H9 (cell line): ENCODE data around the gene FBN2. TPM values are rescaled to one million over a fixed set of nuclear protein-coding genes. Genes with fewer than 3 reads are reported as not detected.

Source experiments
- DNase-seq: peaks from one replicate; pipeline ENCODE4 v3.0.0-alpha.2; 2017
- H2AFZ ChIP-seq: one replicate; pipeline ENCODE4 v1.6.1; 2013; ENCODE audit warnings: mild to moderate bottlenecking, low read length, control low read depth, moderate library complexity
- H2AK5ac ChIP-seq: 2 replicates; pipeline ENCODE4 v1.6.1; 2013; ENCODE audit warnings: low read length, control low read depth, mixed read lengths; ENCODE audit not compliant: insufficient read length
- H2BK120ac ChIP-seq: one replicate; pipeline ENCODE4 v1.6.1; 2013; ENCODE audit warnings: low read depth, mild to moderate bottlenecking, low read length, control low read depth, inconsistent platforms; ENCODE audit not compliant: poor library complexity, severe bottlenecking
- H2BK12ac ChIP-seq: 2 replicates; pipeline ENCODE4 v1.6.1; 2013; ENCODE audit warnings: low read length, control low read depth, mixed read lengths, low read depth; ENCODE audit not compliant: insufficient read length
- H2BK15ac ChIP-seq: 2 replicates; pipeline ENCODE4 v1.6.1; 2013; ENCODE audit warnings: low read depth, low read length, control low read depth
- H2BK20ac ChIP-seq: one replicate; pipeline ENCODE4 v1.6.1; 2013; ENCODE audit warnings: low read depth, mild to moderate bottlenecking, low read length, control low read depth, inconsistent platforms; ENCODE audit not compliant: poor library complexity, severe bottlenecking
- H2BK5ac ChIP-seq: 2 replicates; pipeline ENCODE4 v1.6.1; 2013; ENCODE audit warnings: low read length, control low read depth, mixed read lengths; ENCODE audit not compliant: insufficient read length
- H3K14ac ChIP-seq: 2 replicates; pipeline ENCODE4 v1.6.1; 2013; ENCODE audit warnings: low read length, control low read depth; ENCODE audit not compliant: insufficient read depth
- H3K18ac ChIP-seq: 2 replicates; pipeline ENCODE4 v1.6.1; 2013; ENCODE audit warnings: low read depth, mild to moderate bottlenecking, mixed read lengths, low read length, control low read depth; ENCODE audit not compliant: insufficient read length
- H3K23ac ChIP-seq: 2 replicates; pipeline ENCODE4 v1.6.1; 2013; ENCODE audit warnings: low read length, control low read depth, mixed read lengths, low read depth; ENCODE audit not compliant: insufficient read length
- H3K23me2 ChIP-seq: 2 replicates; pipeline ENCODE4 v1.6.1; 2013; ENCODE audit warnings: low read depth, mild to moderate bottlenecking, mixed read lengths, low read length, control low read depth; ENCODE audit not compliant: insufficient read length, poor library complexity, severe bottlenecking
- H3K27ac ChIP-seq: 2 replicates; pipeline ENCODE4 v1.5.1; 2013; ENCODE audit warnings: low read length, control low read depth, mixed read lengths, low read depth; ENCODE audit not compliant: insufficient read length
- H3K27me3 ChIP-seq: 2 replicates; pipeline ENCODE4 v1.6.1; 2013; ENCODE audit warnings: low read length, control low read depth, inconsistent platforms; ENCODE audit not compliant: insufficient read depth
- H3K4ac ChIP-seq: 2 replicates; pipeline ENCODE4 v1.6.1; 2013; ENCODE audit warnings: low read depth, mild to moderate bottlenecking, control low read depth, inconsistent platforms, low read length, moderate library complexity
- H3K4me1 ChIP-seq: 2 replicates; pipeline ENCODE4 v1.6.1; 2013; ENCODE audit warnings: low read length, control low read depth, inconsistent platforms; ENCODE audit not compliant: insufficient read depth
- H3K4me2 ChIP-seq: 2 replicates; pipeline ENCODE4 v1.6.1; 2013; ENCODE audit warnings: low read length, control low read depth, mixed read lengths; ENCODE audit not compliant: insufficient read length, insufficient read depth
- H3K56ac ChIP-seq: 2 replicates; pipeline ENCODE4 v1.6.1; 2013; ENCODE audit warnings: low read depth, mild to moderate bottlenecking, mixed read lengths, low read length, control low read depth; ENCODE audit not compliant: insufficient read length
- H3K79me1 ChIP-seq: 2 replicates; pipeline ENCODE4 v1.6.1; 2013; ENCODE audit warnings: low read depth, mild to moderate bottlenecking, moderate library complexity, low read length, control low read depth, inconsistent platforms; ENCODE audit not compliant: insufficient read depth, poor library complexity, severe bottlenecking
- H3K79me2 ChIP-seq: 2 replicates; pipeline ENCODE4 v1.6.1; 2013; ENCODE audit warnings: low read length, control low read depth, inconsistent platforms; ENCODE audit not compliant: insufficient read depth
- H3K9ac ChIP-seq: 2 replicates; pipeline ENCODE4 v1.6.1; 2013; ENCODE audit warnings: low read length, control low read depth, mixed read lengths; ENCODE audit not compliant: insufficient read length; ENCODE audit errors: extremely low read depth
- H3K9me3 ChIP-seq: one replicate; pipeline ENCODE4 v1.6.1; 2013; ENCODE audit warnings: low read depth, low read length, inconsistent platforms; ENCODE audit not compliant: control insufficient read depth
- H3T11ph ChIP-seq: one replicate; pipeline ENCODE4 v1.6.1; 2013; ENCODE audit warnings: mild to moderate bottlenecking, low read length, control low read depth, inconsistent platforms
- H4K20me1 ChIP-seq: one replicate; pipeline ENCODE4 v1.6.1; 2013; ENCODE audit not compliant: control insufficient read depth, insufficient read length, insufficient read depth
- H4K5ac ChIP-seq: 2 replicates; pipeline ENCODE4 v1.6.1; 2013; ENCODE audit warnings: low read depth, mild to moderate bottlenecking, mixed read lengths, low read length, control low read depth; ENCODE audit not compliant: insufficient read length
- H4K8ac ChIP-seq: replicated peaks from 2 replicates; pipeline ENCODE4 v1.6.1; 2013; ENCODE audit warnings: low read length, control low read depth, mixed read lengths, low read depth; ENCODE audit not compliant: insufficient read length
- H4K91ac ChIP-seq: 2 replicates; pipeline ENCODE4 v1.6.1; 2013; ENCODE audit warnings: low read depth, mild to moderate bottlenecking, moderate library complexity, mixed read lengths, low read length, control low read depth; ENCODE audit not compliant: insufficient read length
- H3K27ac Mint-ChIP-seq, 3 experiments: 2 replicates in 2 of 3; 3 replicates in 1 of 3; pipeline ENCODE4 v1.8.0; 2020 to 2021; ENCODE audit warnings: mixed read lengths in 3 of 3, mild to moderate bottlenecking in 1 of 3, moderate library complexity in 1 of 3
- H3K27me3 Mint-ChIP-seq: 2 replicates; pipeline ENCODE4 v1.8.0; 2021; ENCODE audit warnings: low read depth, mild to moderate bottlenecking, moderate library complexity, mixed read lengths
- H3K36me3 Mint-ChIP-seq, 3 experiments: 2 replicates in 2 of 3; 3 replicates in 1 of 3; pipeline ENCODE4 v1.8.0; 2020 to 2021; ENCODE audit warnings: low read depth in 3 of 3, mixed read lengths in 3 of 3; ENCODE audit not compliant: insufficient read depth in 1 of 3
- H3K4me1 Mint-ChIP-seq, 2 experiments: 2 replicates each; pipeline ENCODE4 v1.8.0; 2020; ENCODE audit warnings: mixed read lengths in 2 of 2
- H3K4me3 Mint-ChIP-seq, 2 experiments: 2 replicates in 1 of 2; 3 replicates in 1 of 2; pipeline ENCODE4 v1.8.0; 2020 to 2021; ENCODE audit warnings: mild to moderate bottlenecking in 2 of 2, mixed read lengths in 2 of 2, moderate library complexity in 1 of 2
- H3K9me3 Mint-ChIP-seq, 2 experiments: 2 replicates in 1 of 2; 3 replicates in 1 of 2; pipeline ENCODE4 v1.8.0; 2020; ENCODE audit warnings: mild to moderate bottlenecking in 2 of 2, mixed read lengths in 2 of 2, moderate library complexity in 1 of 2
- CTCF ChIP-seq: fragments of 200-600 bp; sonication (generic); conservative IDR thresholded peaks from 3 replicates; pipeline ENCODE4 v1.8.0; 2021; ENCODE audit warnings: antibody characterized with exemption, mild to moderate bottlenecking
- WGBS: extraction: QIAGEN DNeasy Blood & Tissue Kit; methylation state at CpG from one replicate; pipeline ENCODE4 v1.1.7; 2013; ENCODE audit warnings: missing lambda C conversion rate, low lambda C conversion rate, mixed read lengths; ENCODE audit not compliant: insufficient read length; ENCODE audit errors: extremely low coverage; 5-methylcytosine and 5-hydroxymethylcytosine counted together
- total RNA-seq: library from RNA; stranded (reverse); gene quantifications from 2 replicates; pipeline ENCODE4 v1.2.1, GENCODE V29; 2021

FBN2 gene
- total RNA-seq, 1 experiment from 2014 or later: 8.3 TPM

GRCh38 chr5:128284236-128284635 lies 253.8 kb downstream of the FBN2 start:
- Histone ChIP-seq H2BK5ac (no peak overlapping the region), H2BK20ac (no peak overlapping the region), H3K9ac (no peak overlapping the region), H4K20me1 (no peaks in the 10 kb centered on the region), H3K4me1 (no peaks in the 10 kb centered on the region), H3K23ac (no peak overlapping the region), H3K18ac (no peak overlapping the region), H2AK5ac (no peak overlapping the region), H3K14ac (no peak overlapping the region), H2AFZ (no peak overlapping the region), H2BK120ac (no peak overlapping the region), H2BK15ac (no peak overlapping the region), H3K23me2 (no peaks in the 10 kb centered on the region), H4K91ac (no peak overlapping the region), H3K79me1 (no peaks in the 10 kb centered on the region), H4K8ac (no peak overlapping the region), H3K79me2 (no peaks in the 10 kb centered on the region), H3K4ac (no peak overlapping the region), H3K4me2 (no peak overlapping the region), H2BK12ac (no peak overlapping the region), H3K27me3 (no peaks in the 10 kb centered on the region), H3K56ac (no peak overlapping the region), H4K5ac (no peak overlapping the region), H3K9me3 (no peaks in the 10 kb centered on the region), H3T11ph (no peak overlapping the region), H3K27ac (no peak overlapping the region)
- Mint-ChIP-seq H3K4me3 (no peak overlapping the region), H3K36me3 (peaks cover 0 to 4% (median 0%) of the 10 kb centered on the region in 3 experiments; a peak in 2 of 7 replicates), H3K4me1 (no peaks in the 10 kb centered on the region), H3K27me3 (no peaks in the 10 kb centered on the region), H3K27ac (0 out of 7 replicates have a peak overlapping the region, but pooled peaks of 1 of the 3 experiments have one; percentile 8), H3K9me3 (no peaks in the 10 kb centered on the region)
- no peak for DNase-seq
- no peak for TF ChIP-seq CTCF
- no CpG with 5 or more reads among the region's 2 CpGs for WGBS
